HG02943 (cell line): ENCODE data around the gene MDFI.

Experiments
- ATAC-seq: cut with Tn5 transposase; IDR thresholded peaks from one replicate; pipeline ENCODE4 v1.9.1; 2021; ENCODE audit warnings: mild to moderate bottlenecking, low read depth, moderate library complexity; ENCODE audit not compliant: unreplicated experiment

Gene MDFI

GRCh38 chr6:41630946-41631345 lies 7.3 kb upstream of the MDFI start:
- ATAC-seq = no peak

- ATAC-seq = no peak
Measured at GRCh38 chr6:41633056-41633634, 5.1 kb upstream of the MDFI start.

GRCh38 chr6:41634657-41635056 lies 3.6 kb upstream of the MDFI start:
- ATAC-seq = no peak

GRCh38 chr6:41635365-41635764 lies 2.9 kb upstream of the MDFI start:
- no peak for ATAC-seq

GRCh38 chr6:41636833-41637193 lies 1.5 kb upstream of the MDFI start:
- ATAC-seq = no peak

GRCh38 chr6:41637194-41638001 lies 870 bp upstream of the MDFI start:
- ATAC-seq = no peak

- ATAC-seq = no peak
Measured at GRCh38 chr6:41638935-41639808, 904 bp downstream of the MDFI start.

GRCh38 chr6:41639809-41640371 lies 1.6 kb downstream of the MDFI start:
- no peak for ATAC-seq

- no peak for ATAC-seq
Measured at GRCh38 chr6:41640426-41640825, 2.2 kb downstream of the MDFI start.

- ATAC-seq = no peak
Measured at GRCh38 chr6:41641352-41641925, 3.2 kb downstream of the MDFI start.

- no peak for ATAC-seq
Measured at GRCh38 chr6:41642090-41642959, 4.1 kb downstream of the MDFI start.

GRCh38 chr6:41642960-41643898 lies 5.0 kb downstream of the MDFI start:
- no peak for ATAC-seq

GRCh38 chr6:41643899-41644269 lies 5.6 kb downstream of the MDFI start:
- no peak for ATAC-seq

GRCh38 chr6:41644297-41644879 lies 6.1 kb downstream of the MDFI start:
- no peak for ATAC-seq

- no peak for ATAC-seq
Measured at GRCh38 chr6:41645007-41645618, 6.8 kb downstream of the MDFI start.

GRCh38 chr6:41646026-41646795 lies 7.9 kb downstream of the MDFI start:
- ATAC-seq = no peak

GRCh38 chr6:41647061-41647511 lies 8.8 kb downstream of the MDFI start:
- ATAC-seq = no peak
